Measurements from ENCODE around the gene MALRD1. TPM values are rescaled to one million over a fixed set of nuclear protein-coding genes. Genes with fewer than 3 reads are reported as not detected.

Gene MALRD1
- total RNA-seq, 1 experiment from 2014 or later = not detected

- peaks cover 7% of the 10 kb centered on the region for H3K9me3 Mint-ChIP-seq (ENCODE audit: unreplicated experiment)
- no peaks in the 10 kb centered on the region for H3K36me3 Mint-ChIP-seq (ENCODE audit: insufficient read depth, unreplicated experiment)
- intact Hi-C loops (cut with micrococcal nuclease) = loop anchor here (10.0 kb wide), 2 partner anchors 209 to 621 kb away; no protein-coding TSS in a partner anchor
- POLR2A ChIA-PET = interaction anchor here (0.6 kb wide), 2 partner anchors 9 to 11 kb away, joined by 3 read pairs; no protein-coding TSS in a partner anchor
- CTCF ChIA-PET = interaction anchor here (0.7 kb wide), 1 partner anchor 1002 kb away, joined by 3 read pairs; no protein-coding TSS in a partner anchor
- H3K27ac Mint-ChIP-seq (ENCODE audit: low read depth, unreplicated experiment) = no peak overlapping the region
- no TSS peak for BruUV-seq (replicated peaks)
- DNase-seq (ENCODE audit: unreplicated experiment) = no peak
- no peak overlapping the region for H3K4me3 Mint-ChIP-seq (ENCODE audit: unreplicated experiment)
- H3K4me1 Mint-ChIP-seq (ENCODE audit: insufficient read depth, unreplicated experiment) = no peaks in the 10 kb centered on the region
- no peak for TF ChIP-seq CTCF (IDR thresholded peaks at IDR 0.05; ENCODE audit: unreplicated experiment)
- no peaks in the 10 kb centered on the region for H3K27me3 Mint-ChIP-seq (ENCODE audit: insufficient read depth, unreplicated experiment)
Measured at GRCh38 chr10:19416164-19416563, 367.6 kb downstream of the MALRD1 start.

GRCh38 chr10:19417740-19418139 is 369.1 kb downstream of the MALRD1 start:
- H3K4me1 Mint-ChIP-seq (ENCODE audit: insufficient read depth, unreplicated experiment) = no peaks in the 10 kb centered on the region
- H3K27me3 Mint-ChIP-seq (ENCODE audit: insufficient read depth, unreplicated experiment) = no peaks in the 10 kb centered on the region
- H3K9me3 Mint-ChIP-seq (ENCODE audit: unreplicated experiment) = peaks cover 7% of the 10 kb centered on the region
- ChIA-PET POLR2A (no interaction called here), CTCF (interaction anchor here (0.9 kb wide), 1 partner anchor 1351 kb away, joined by 3 read pairs; no protein-coding TSS in a partner anchor)
- no peak for TF ChIP-seq CTCF (IDR thresholded peaks at IDR 0.05; ENCODE audit: unreplicated experiment)
- no TSS peak for BruUV-seq (replicated peaks)
- no peak overlapping the region for H3K27ac Mint-ChIP-seq (ENCODE audit: low read depth, unreplicated experiment)
- intact Hi-C loops (cut with micrococcal nuclease) = loop anchor here (10.0 kb wide), 2 partner anchors 207 to 623 kb away; no protein-coding TSS in a partner anchor
- no peaks in the 10 kb centered on the region for H3K36me3 Mint-ChIP-seq (ENCODE audit: insufficient read depth, unreplicated experiment)
- no peak overlapping the region for H3K4me3 Mint-ChIP-seq (ENCODE audit: unreplicated experiment)
- DNase-seq (ENCODE audit: unreplicated experiment) = no peak

- Mint-ChIP-seq H3K27ac (ENCODE audit: low read depth, unreplicated experiment) (no peak overlapping the region), H3K4me1 (ENCODE audit: insufficient read depth, unreplicated experiment) (no peaks in the 10 kb centered on the region), H3K36me3 (ENCODE audit: insufficient read depth, unreplicated experiment) (no peaks in the 10 kb centered on the region), H3K27me3 (ENCODE audit: insufficient read depth, unreplicated experiment) (no peaks in the 10 kb centered on the region), H3K4me3 (ENCODE audit: unreplicated experiment) (no peak overlapping the region), H3K9me3 (ENCODE audit: unreplicated experiment) (peaks cover 7% of the 10 kb centered on the region)
- POLR2A ChIA-PET = no interaction called here
- peak; percentile 1 for DNase-seq (ENCODE audit: unreplicated experiment)
- CTCF ChIA-PET = interaction anchor here (1.5 kb wide), 1 partner anchor 10 kb away, joined by 4 read pairs; no protein-coding TSS in a partner anchor
- intact Hi-C loops (cut with micrococcal nuclease) = no loop called here
- BruUV-seq (replicated peaks) = no TSS peak
- no peak for TF ChIP-seq CTCF (IDR thresholded peaks at IDR 0.05; ENCODE audit: unreplicated experiment)
Measured at GRCh38 chr10:19421674-19422073, 373.1 kb downstream of the MALRD1 start.

- DNase-seq (ENCODE audit: unreplicated experiment) = no peak
- H3K27ac Mint-ChIP-seq (ENCODE audit: low read depth, unreplicated experiment) = no peak overlapping the region
- H3K9me3 Mint-ChIP-seq (ENCODE audit: unreplicated experiment) = no peaks in the 10 kb centered on the region
- POLR2A ChIA-PET = interaction anchor here (0.8 kb wide), 1 partner anchor 409 kb away, joined by 4 read pairs; no protein-coding TSS in a partner anchor
- CTCF ChIA-PET = interaction anchor here (0.6 to 1.1 kb wide), 2 partner anchors 363 to 417 kb away, joined by 3 to 4 read pairs; no protein-coding TSS in a partner anchor
- TF ChIP-seq CTCF (IDR thresholded peaks at IDR 0.05; ENCODE audit: unreplicated experiment) = no peak
- BruUV-seq (replicated peaks) = no TSS peak
- H3K27me3 Mint-ChIP-seq (ENCODE audit: insufficient read depth, unreplicated experiment) = no peaks in the 10 kb centered on the region
- H3K36me3 Mint-ChIP-seq (ENCODE audit: insufficient read depth, unreplicated experiment) = no peaks in the 10 kb centered on the region
- intact Hi-C loops (cut with micrococcal nuclease) = no loop called here
- no peak overlapping the region for H3K4me3 Mint-ChIP-seq (ENCODE audit: unreplicated experiment)
- H3K4me1 Mint-ChIP-seq (ENCODE audit: insufficient read depth, unreplicated experiment) = no peaks in the 10 kb centered on the region
Measured at GRCh38 chr10:19426034-19426433, 377.4 kb downstream of the MALRD1 start.

Data from MCF 10A (cell line).